Measurements from ENCODE around the gene CFAP157. TPM values are rescaled to one million over a fixed set of nuclear protein-coding genes. Genes with fewer than 3 reads are reported as not detected.
A peak's percentile ranks its signal among the peaks of the same experiment; 100 is the strongest.

Gene CFAP157
- total and polyA plus RNA-seq, 2 donors (not counting 3 experiments of a cell fraction or from before 2014, with no cell fraction given): 0.03 TPM; not detected in 1

- no TSS peak for BruUV-seq (replicated peaks)
- no peak overlapping the region for H3K9ac ChIP-seq (replicated peaks; ENCODE audit: extremely low read depth, insufficient read depth, low read length)
- no peaks in the 10 kb centered on the region for H4K20me1 ChIP-seq (replicated peaks; ENCODE audit: control insufficient read depth, extremely low read depth, insufficient read depth, low read length)
- CTCF ChIA-PET: interaction anchor here (0.6 to 2.0 kb wide), 3 partner anchors 43 to 181 kb away, joined by 3 to 8 read pairs (median 4); no protein-coding TSS in a partner anchor
- no peaks in the 10 kb centered on the region for H3K4me1 ChIP-seq (ENCODE audit: control insufficient read depth, extremely low read depth, insufficient read depth, low read length)
- POLR2A ChIA-PET: interaction anchor here (1.3 kb wide), 1 partner anchor 29 kb away, joined by 4 read pairs; no protein-coding TSS in a partner anchor
- H3K27ac ChIP-seq (ENCODE audit: insufficient read depth, low read depth, low read length): no peak overlapping the region
- H3K36me3 ChIP-seq (ENCODE audit: control insufficient read depth in 2 of 2, extremely low read depth in 1 of 2, insufficient read depth in 2 of 2, low read length in 2 of 2): peaks cover 36 to 55% of the 10 kb centered on the region in 2 experiments
- H3K27me3 ChIP-seq (ENCODE audit: control insufficient read depth in 2 of 2, insufficient read depth in 2 of 2, low read length in 2 of 2): no peaks in the 10 kb centered on the region
- H3K9me1 ChIP-seq (replicated peaks; ENCODE audit: control insufficient read depth, extremely low read depth, insufficient read depth, low read length): no peaks in the 10 kb centered on the region
- intact Hi-C loops (cut with micrococcal nuclease) (no loop called here), dilution Hi-C loops (cut with MboI; ENCODE audit: extremely low pct_ligation_motif_present, low sequenced_read_pairs) (no loop called here)
- H3K4me3 ChIP-seq (replicated peaks in 1 of 3; ENCODE audit: insufficient read depth in 1 of 3, low read depth in 1 of 3, low read length in 3 of 3): no peak overlapping the region
- H2AFZ ChIP-seq (ENCODE audit: low read depth, low read length): no peak overlapping the region
- no peak overlapping the region for H3K4me2 ChIP-seq (ENCODE audit: insufficient read depth, low read length)
- TF ChIP-seq JUN (IDR thresholded peaks at IDR 0.05; ENCODE audit: borderline replicate concordance, insufficient read depth, insufficient read length, low read depth) (no peak), GATA2 (IDR thresholded peaks at IDR 0.05; ENCODE audit: insufficient read depth, insufficient read length, low read depth, low read length) (no peak), MAX (IDR thresholded peaks at IDR 0.05; ENCODE audit: insufficient read depth, insufficient read length) (no peak), FOS (IDR thresholded peaks at IDR 0.05; ENCODE audit: borderline replicate concordance, insufficient read depth, low read length) (no peak), MYC (IDR thresholded peaks at IDR 0.05; ENCODE audit: low read depth, low read length) (no peak), POLR2AphosphoS5 (IDR thresholded peaks at IDR 0.05; ENCODE audit: insufficient read depth, low read depth, low read length) (no peak), CTCF (IDR thresholded peaks at IDR 0.05; ENCODE audit: extremely low read depth in 1 of 2, insufficient read depth in 1 of 2, low read depth in 1 of 2, low read length in 2 of 2) (no peak), EZH2 (IDR thresholded peaks at IDR 0.05; ENCODE audit: borderline replicate concordance, low read depth, low read length, severe bottlenecking) (no peak), POLR2A (IDR thresholded peaks at IDR 0.05; ENCODE audit: low read depth, low read length) (no peak)
- H3K79me2 ChIP-seq (ENCODE audit: control insufficient read depth, insufficient read depth, low read length): no peaks in the 10 kb centered on the region
- FAIRE-seq (peak; percentile 12), DNase-seq (ENCODE audit: low read depth, low spot score) (no peak)
- H3K9me3 ChIP-seq (replicated peaks; ENCODE audit: control insufficient read depth, insufficient read depth, low read length): no peaks in the 10 kb centered on the region
Measured at GRCh38 chr9:127741831-127742434, 35.1 kb downstream of the CFAP157 start.

Measured in endothelial cell of umbilical vein (primary cell).